HepG2 (cell line): ENCODE data around the gene PLIN5. TPM values are rescaled to one million over a fixed set of nuclear protein-coding genes. Genes with fewer than 3 reads are reported as not detected.
A peak's percentile ranks its signal among the peaks of the same experiment; 100 is the strongest.

Source experiments
- AHR ChIP-seq: IDR thresholded peaks from 2 replicates; pipeline ENCODE4 v1.6.1; 2018; ENCODE audit warnings: missing genetic modification reagents, missing compliant biosample characterization
- BATF2 ChIP-seq: sonication (generic); formaldehyde crosslinking; IDR thresholded peaks from 2 replicates; pipeline ENCODE4 v1.8.0; 2022; ENCODE audit warnings: mild to moderate bottlenecking, missing genetic modification reagents, moderate library complexity
- ETS1 ChIP-seq: sonication (generic); formaldehyde crosslinking; IDR thresholded peaks from 2 replicates; pipeline ENCODE4 v1.4.0; 2020; ENCODE audit warnings: missing genetic modification reagents
- EZH2 ChIP-seq: conservative IDR thresholded peaks from 2 replicates; pipeline ENCODE4 v1.6.1; 2012; ENCODE audit warnings: mild to moderate bottlenecking, low read depth, low read length, moderate library complexity
- JUN ChIP-seq: sonication (generic); formaldehyde crosslinking; IDR thresholded peaks from 2 replicates; pipeline ENCODE4 v1.4.0; 2020; ENCODE audit warnings: mild to moderate bottlenecking, missing genetic modification reagents
- KAT7 ChIP-seq: IDR thresholded peaks from 2 replicates; pipeline ENCODE4 v1.6.1; 2018; ENCODE audit warnings: borderline replicate concordance, missing compliant biosample characterization
- KDM6A ChIP-seq: IDR thresholded peaks from 2 replicates; pipeline ENCODE4 v1.6.1; 2016; ENCODE audit warnings: low read depth
- KLF6 ChIP-seq: IDR thresholded peaks from 2 replicates; pipeline ENCODE4 v1.8.0; 2016; ENCODE audit warnings: missing biosample characterization, missing genetic modification reagents
- PHF20 ChIP-seq: sonication (generic); formaldehyde crosslinking; IDR thresholded peaks from 2 replicates; pipeline ENCODE4 v1.5.0; 2020; ENCODE audit warnings: mild to moderate bottlenecking, missing genetic modification reagents
- ZBTB43 ChIP-seq: sonication (generic); formaldehyde crosslinking; conservative IDR thresholded peaks from 2 replicates; pipeline ENCODE4 v1.4.0; 2020; ENCODE audit warnings: missing genetic modification reagents
- ZMYM3 ChIP-seq: sonication (generic); formaldehyde crosslinking; IDR thresholded peaks from 2 replicates; pipeline ENCODE4 v1.5.1; 2020; ENCODE audit warnings: mild to moderate bottlenecking, missing genetic modification reagents
- ZNF160 ChIP-seq: sonication (generic); formaldehyde crosslinking; IDR thresholded peaks from 2 replicates; pipeline ENCODE4 v1.8.0; 2022; ENCODE audit warnings: mild to moderate bottlenecking, inconsistent platforms, missing genetic modification reagents
- ZNF232 ChIP-seq: sonication (generic); formaldehyde crosslinking; IDR thresholded peaks from 2 replicates; pipeline ENCODE4 v1.4.0; 2020; ENCODE audit warnings: missing genetic modification reagents, borderline replicate concordance
- ZNF296 ChIP-seq: sonication (generic); formaldehyde crosslinking; conservative IDR thresholded peaks from 2 replicates; pipeline ENCODE4 v1.5.0; 2020; ENCODE audit warnings: mild to moderate bottlenecking, missing genetic modification reagents
- ZNF329 ChIP-seq: sonication (generic); formaldehyde crosslinking; IDR thresholded peaks from 2 replicates; pipeline ENCODE4 v1.9.0; 2021; ENCODE audit warnings: low read depth, mild to moderate bottlenecking, missing genetic modification reagents
- ZNF691 ChIP-seq: sonication (generic); formaldehyde crosslinking; IDR thresholded peaks from 2 replicates; pipeline ENCODE4 v1.4.0; 2020; ENCODE audit warnings: missing genetic modification reagents, low read depth, mild to moderate bottlenecking, borderline replicate concordance
- polyA plus RNA-seq, 8 experiments: library from polyadenylated mRNA; depleted of rRNA in 3 of 8; stranded (reverse) in 7 of 8; unstranded in 1 of 8; fragments of >200 nt; fragmentation: Illumina TruSeq in 4 of 8; extraction: Trizol in 4 of 8; gene quantifications; 2 replicates each; pipeline versions ENCODE4 v1.2.1 to v1.2.3, GENCODE V29; 2011 to 2016; ENCODE audit warnings: low read depth in 4 of 8, missing spikeins in 1 of 8, mixed read lengths in 1 of 8; ENCODE audit not compliant: insufficient read depth in 1 of 8
- total RNA-seq, 5 experiments: library from RNA; depleted of rRNA; stranded (reverse); fragments of >200 nt; fragmentation: Illumina TruSeq; extraction: Trizol; gene quantifications; 2 replicates each; pipeline ENCODE4 v1.2.3, GENCODE V29; 2016; ENCODE audit warnings: low read depth in 1 of 5
- TF ChIP-seq, protein P1 (sequence below): sonication (generic); formaldehyde crosslinking; IDR thresholded peaks from 2 replicates; pipeline ENCODE4 v1.4.0; 2020; ENCODE audit warnings: missing genetic modification reagents
- TF ChIP-seq, protein P2 (sequence below): sonication (generic); formaldehyde crosslinking; IDR thresholded peaks from 2 replicates; pipeline ENCODE4 v1.4.0; 2020; ENCODE audit warnings: missing genetic modification reagents

Gene PLIN5
- total and polyA plus RNA-seq, 2 of the 13 experiments (the other 11 are each of a cell fraction or from before 2014, with no cell fraction given): 1.8 to 4.8 TPM

DNA sequence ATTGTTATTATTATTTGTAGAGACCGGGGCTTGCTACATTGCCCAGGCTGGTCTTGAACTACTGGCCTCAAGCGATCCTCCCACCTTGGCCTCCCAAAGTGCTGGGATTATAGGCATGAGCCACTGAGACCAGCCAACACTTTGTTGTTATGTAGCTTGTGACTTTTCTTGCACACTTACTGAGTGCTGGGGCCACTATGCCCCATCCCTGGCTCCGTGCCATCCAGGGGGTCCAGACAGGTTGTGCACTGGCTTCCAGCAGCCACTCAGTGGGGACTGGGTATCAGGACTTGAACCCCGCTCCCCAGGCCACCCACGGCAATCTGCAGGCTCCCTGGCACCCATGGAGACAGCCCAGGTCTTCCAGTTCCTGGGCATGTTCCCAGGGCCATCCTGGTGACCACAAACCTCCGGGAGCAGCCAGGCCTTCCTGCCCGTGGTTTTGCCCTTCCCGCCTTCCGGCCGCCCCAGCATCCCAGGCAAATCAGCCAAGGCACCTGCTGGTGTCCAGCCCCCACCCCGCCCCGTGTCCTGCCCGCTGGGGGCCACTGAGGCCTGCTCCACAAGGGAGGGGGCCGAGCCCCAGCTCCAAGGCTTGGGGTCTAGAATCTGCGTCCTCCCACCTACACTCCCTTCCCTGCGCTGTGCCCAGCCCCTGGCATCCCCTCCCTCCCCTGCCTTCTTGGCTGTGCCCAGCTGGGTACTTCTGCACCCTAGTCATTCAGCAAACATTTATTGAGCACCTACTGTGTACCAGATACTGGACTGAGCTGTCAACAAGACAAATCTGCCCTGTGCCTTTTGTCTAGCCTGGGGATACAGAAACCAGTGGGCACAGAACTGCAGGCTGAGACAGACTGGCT lies 48.2 kb upstream of the PLIN5 start (continued):
- TF ChIP-seq, protein P1, sequence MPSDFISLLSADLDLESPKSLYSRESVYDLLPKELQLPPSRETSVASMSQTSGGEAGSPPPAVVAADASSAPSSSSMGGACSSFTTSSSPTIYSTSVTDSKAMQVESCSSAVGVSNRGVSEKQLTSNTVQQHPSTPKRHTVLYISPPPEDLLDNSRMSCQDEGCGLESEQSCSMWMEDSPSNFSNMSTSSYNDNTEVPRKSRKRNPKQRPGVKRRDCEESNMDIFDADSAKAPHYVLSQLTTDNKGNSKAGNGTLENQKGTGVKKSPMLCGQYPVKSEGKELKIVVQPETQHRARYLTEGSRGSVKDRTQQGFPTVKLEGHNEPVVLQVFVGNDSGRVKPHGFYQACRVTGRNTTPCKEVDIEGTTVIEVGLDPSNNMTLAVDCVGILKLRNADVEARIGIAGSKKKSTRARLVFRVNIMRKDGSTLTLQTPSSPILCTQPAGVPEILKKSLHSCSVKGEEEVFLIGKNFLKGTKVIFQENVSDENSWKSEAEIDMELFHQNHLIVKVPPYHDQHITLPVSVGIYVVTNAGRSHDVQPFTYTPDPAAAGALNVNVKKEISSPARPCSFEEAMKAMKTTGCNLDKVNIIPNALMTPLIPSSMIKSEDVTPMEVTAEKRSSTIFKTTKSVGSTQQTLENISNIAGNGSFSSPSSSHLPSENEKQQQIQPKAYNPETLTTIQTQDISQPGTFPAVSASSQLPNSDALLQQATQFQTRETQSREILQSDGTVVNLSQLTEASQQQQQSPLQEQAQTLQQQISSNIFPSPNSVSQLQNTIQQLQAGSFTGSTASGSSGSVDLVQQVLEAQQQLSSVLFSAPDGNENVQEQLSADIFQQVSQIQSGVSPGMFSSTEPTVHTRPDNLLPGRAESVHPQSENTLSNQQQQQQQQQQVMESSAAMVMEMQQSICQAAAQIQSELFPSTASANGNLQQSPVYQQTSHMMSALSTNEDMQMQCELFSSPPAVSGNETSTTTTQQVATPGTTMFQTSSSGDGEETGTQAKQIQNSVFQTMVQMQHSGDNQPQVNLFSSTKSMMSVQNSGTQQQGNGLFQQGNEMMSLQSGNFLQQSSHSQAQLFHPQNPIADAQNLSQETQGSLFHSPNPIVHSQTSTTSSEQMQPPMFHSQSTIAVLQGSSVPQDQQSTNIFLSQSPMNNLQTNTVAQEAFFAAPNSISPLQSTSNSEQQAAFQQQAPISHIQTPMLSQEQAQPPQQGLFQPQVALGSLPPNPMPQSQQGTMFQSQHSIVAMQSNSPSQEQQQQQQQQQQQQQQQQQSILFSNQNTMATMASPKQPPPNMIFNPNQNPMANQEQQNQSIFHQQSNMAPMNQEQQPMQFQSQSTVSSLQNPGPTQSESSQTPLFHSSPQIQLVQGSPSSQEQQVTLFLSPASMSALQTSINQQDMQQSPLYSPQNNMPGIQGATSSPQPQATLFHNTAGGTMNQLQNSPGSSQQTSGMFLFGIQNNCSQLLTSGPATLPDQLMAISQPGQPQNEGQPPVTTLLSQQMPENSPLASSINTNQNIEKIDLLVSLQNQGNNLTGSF (CRISPR knock-in tag): no peak
- no peak for TF ChIP-seq ZNF329 (CRISPR knock-in tag)
- TF ChIP-seq AHR (CRISPR knock-in tag): 0 out of 2 replicates have a peak, but pooled peaks have one; percentile 40
- TF ChIP-seq ETS1 (CRISPR knock-in tag): no peak
- TF ChIP-seq ZNF232 (CRISPR knock-in tag): no peak
- TF ChIP-seq KLF6: 0 out of 2 replicates have a peak, but pooled peaks have one; percentile 30
- no peak for TF ChIP-seq JUN (CRISPR knock-in tag)
- no peak for TF ChIP-seq KAT7
- TF ChIP-seq ZNF296 (CRISPR knock-in tag): no peak
- peak; percentile 75 for TF ChIP-seq ZMYM3 (CRISPR knock-in tag)
- TF ChIP-seq KDM6A (CRISPR knock-in tag): 0 out of 2 replicates have a peak, but pooled peaks have one; percentile 8
- no peak; the same call in 1 of the 2 replicates for TF ChIP-seq PHF20
- TF ChIP-seq, protein P2, sequence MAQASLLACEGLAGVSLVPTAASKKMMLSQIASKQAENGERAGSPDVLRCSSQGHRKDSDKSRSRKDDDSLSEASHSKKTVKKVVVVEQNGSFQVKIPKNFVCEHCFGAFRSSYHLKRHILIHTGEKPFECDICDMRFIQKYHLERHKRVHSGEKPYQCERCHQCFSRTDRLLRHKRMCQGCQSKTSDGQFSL (CRISPR knock-in tag): no peak
- TF ChIP-seq ZBTB43 (CRISPR knock-in tag): peak; percentile 63; the same call in 1 of the 2 replicates
- TF ChIP-seq ZNF160 (CRISPR knock-in tag): no peak
- TF ChIP-seq BATF2: no peak; the same call in 1 of the 2 replicates
- TF ChIP-seq EZH2: no peak
- no peak for TF ChIP-seq ZNF691 (CRISPR knock-in tag)
